Gastroesophageal sphincter (tissue), 3 donors: Measurements from ENCODE around the gene NELFCD.

Experiments
- CTCF ChIP-seq, 4 experiments: fragments of 200-600 bp in 2 of 4; fragments of 450-650 bp in 2 of 4; sonication (generic) in 1 of 4; IDR thresholded peaks; one replicate each; pipeline ENCODE4 v1.5.1; 2017 to 2019; ENCODE audit warnings: antibody characterized with exemption in 4 of 4, mild to moderate bottlenecking in 2 of 4, moderate library complexity in 2 of 4
- POLR2A ChIP-seq, 2 donors: fragments of 450-650 bp; IDR thresholded peaks; one replicate each; pipeline ENCODE4 v1.6.1; 2017; ENCODE audit warnings: antibody characterized with exemption in 2 of 2, mild to moderate bottlenecking in 2 of 2, moderate library complexity in 1 of 2
- POLR2AphosphoS5 ChIP-seq: sonication (generic); formaldehyde crosslinking; IDR thresholded peaks from one replicate; pipeline ENCODE4 v1.6.1; 2017; ENCODE audit warnings: antibody characterized with exemption

GRCh38 chr20:59010321-59010994 lies 29.4 kb downstream of the NELFCD start:
- TF ChIP-seq CTCF (IDR thresholded peaks at IDR 0.05) (no peak), POLR2AphosphoS5 (no peak), POLR2A (IDR thresholded peaks at IDR 0.05) (no peak)
